Endothelial cell of umbilical vein (primary cell): ENCODE results near the gene OSBP2. TPM values are rescaled to one million over a fixed set of nuclear protein-coding genes. Genes with fewer than 3 reads are reported as not detected.

ENCODE experiments used
- BruUV-seq: library from RNA; stranded (reverse); fragments of 400-500 nt; replicated peaks from 2 replicates; lab custom pipeline; 2021; lab: Mats Ljungman, UMichigan
- CTCF ChIA-PET: fragments of 300-600, 350-600 bp; sonication (Branson Sonifier 250); formaldehyde crosslinking; loops from one replicate; lab custom pipeline; 2021; ENCODE audit warnings: antibody characterized with exemption, inconsistent platforms; lab: Charles Lee
- POLR2A ChIA-PET: fragments of 300-600, 350-600 bp; sonication (Branson Sonifier 250); formaldehyde crosslinking; loops from one replicate; lab custom pipeline; 2021; ENCODE audit warnings: antibody characterized with exemption, inconsistent platforms; lab: Charles Lee
- DNase-seq: peaks from one replicate; pipeline ENCODE4 v3.0.0-alpha.2; 2011; ENCODE audit warnings: low read depth, low spot score
- FAIRE-seq: peaks from 2 replicates; lab custom pipeline; 2011; peaks lifted over from hg19 to GRCh38; lab: Jason Lieb, UNC
- H2AFZ ChIP-seq: 2 replicates; pipeline ENCODE4 v1.6.0; 2012; ENCODE audit warnings: low read depth, low read length, control low read depth, inconsistent platforms
- H3K27ac ChIP-seq: 2 replicates; pipeline ENCODE4 v1.5.1; 2011; ENCODE audit warnings: low read depth, mild to moderate bottlenecking, control low read depth, low read length, moderate library complexity; ENCODE audit not compliant: insufficient read depth
- H3K27me3 ChIP-seq, 2 experiments: 2 replicates each; pipeline versions ENCODE4 v1.6.0 to v1.6.1; 2011; ENCODE audit warnings: low read length in 2 of 2, mixed read lengths in 1 of 2; ENCODE audit not compliant: control insufficient read depth in 2 of 2, insufficient read depth in 2 of 2
- H3K36me3 ChIP-seq, 2 experiments: 2 replicates in 1 of 2; 3 replicates in 1 of 2; pipeline ENCODE4 v1.5.1; 2011; ENCODE audit warnings: low read length in 2 of 2, mild to moderate bottlenecking in 1 of 2, moderate library complexity in 1 of 2; ENCODE audit not compliant: control insufficient read depth in 2 of 2, insufficient read depth in 2 of 2; ENCODE audit errors: extremely low read depth in 1 of 2
- H3K4me1 ChIP-seq: 3 replicates; pipeline ENCODE4 v1.5.1; 2011; ENCODE audit warnings: mild to moderate bottlenecking, low read length; ENCODE audit not compliant: control insufficient read depth, insufficient read depth; ENCODE audit errors: extremely low read depth
- H3K4me2 ChIP-seq: 2 replicates; pipeline ENCODE4 v1.6.1; 2011; ENCODE audit warnings: low read length, control low read depth, mixed read lengths; ENCODE audit not compliant: insufficient read depth
- H3K4me3 ChIP-seq, 3 experiments: fragments of 200-600 bp in 1 of 3; sonication (generic), shearing (Covaris generic) in 1 of 3; replicated peaks in 1 of 3; 2 replicates each; pipeline ENCODE4 v1.5.1; 2011 to 2016; ENCODE audit warnings: control low read depth in 3 of 3, low read length in 3 of 3, mild to moderate bottlenecking in 2 of 3, inconsistent platforms in 1 of 3, low read depth in 1 of 3, moderate library complexity in 1 of 3; ENCODE audit not compliant: insufficient read depth in 1 of 3
- H3K79me2 ChIP-seq: 2 replicates; pipeline ENCODE4 v1.6.0; 2012; ENCODE audit warnings: low read length, inconsistent platforms; ENCODE audit not compliant: control insufficient read depth, insufficient read depth
- H3K9ac ChIP-seq: replicated peaks from 2 replicates; pipeline ENCODE3; 2011; ENCODE audit warnings: low read length, control low read depth; ENCODE audit not compliant: insufficient read depth; ENCODE audit errors: extremely low read depth
- H3K9me1 ChIP-seq: replicated peaks from 3 replicates; pipeline ENCODE4 v1.6.0; 2011; ENCODE audit warnings: mild to moderate bottlenecking, low read length; ENCODE audit not compliant: control insufficient read depth, insufficient read depth; ENCODE audit errors: extremely low read depth
- H3K9me3 ChIP-seq: replicated peaks from 2 replicates; pipeline ENCODE4 v1.5.1; 2012; ENCODE audit warnings: low read length, inconsistent platforms; ENCODE audit not compliant: control insufficient read depth, insufficient read depth
- H4K20me1 ChIP-seq: replicated peaks from 2 replicates; pipeline ENCODE3; 2011; ENCODE audit warnings: mild to moderate bottlenecking, low read length; ENCODE audit not compliant: control insufficient read depth, insufficient read depth; ENCODE audit errors: extremely low read depth
- EZH2 ChIP-seq: IDR thresholded peaks from 2 replicates; pipeline ENCODE4 v1.6.1; 2012; ENCODE audit warnings: borderline replicate concordance, low read depth, mild to moderate bottlenecking, moderate library complexity, low read length, inconsistent platforms; ENCODE audit not compliant: severe bottlenecking
- FOS ChIP-seq: IDR thresholded peaks from 2 replicates; pipeline ENCODE4 v1.6.1; 2011; ENCODE audit warnings: mild to moderate bottlenecking, low read length, moderate library complexity, borderline replicate concordance; ENCODE audit not compliant: insufficient read depth
- GATA2 ChIP-seq: IDR thresholded peaks from 2 replicates; pipeline ENCODE4 v1.7.0; 2011; ENCODE audit warnings: low read depth, mild to moderate bottlenecking, moderate library complexity, mixed read lengths, low read length; ENCODE audit not compliant: insufficient read length, insufficient read depth
- JUN ChIP-seq: IDR thresholded peaks from 2 replicates; pipeline ENCODE4 v1.6.1; 2011; ENCODE audit warnings: borderline replicate concordance, low read depth; ENCODE audit not compliant: insufficient read length, insufficient read depth
- MYC ChIP-seq: IDR thresholded peaks from one replicate; pipeline ENCODE4 v1.6.1; 2011; ENCODE audit warnings: mild to moderate bottlenecking, low read depth, low read length
- POLR2A ChIP-seq: IDR thresholded peaks from 2 replicates; pipeline ENCODE4 v1.6.1; 2012; ENCODE audit warnings: low read depth, mild to moderate bottlenecking, control low read depth, low read length
- POLR2AphosphoS5 ChIP-seq: IDR thresholded peaks from 2 replicates; pipeline ENCODE4 v1.6.1; 2012; ENCODE audit warnings: low read depth, mild to moderate bottlenecking, control low read depth, low read length, moderate library complexity; ENCODE audit not compliant: insufficient read depth
- dilution Hi-C: fragments of 300-500 bp; cut with MboI; formaldehyde crosslinking; loops from one replicate; pipeline ENCODE4 v1.15.0; 2019; ENCODE audit warnings: low sequenced_read_pairs; ENCODE audit not compliant: extremely low pct_ligation_motif_present
- intact Hi-C: fragments of 100-400 bp; cut with micrococcal nuclease; formaldehyde crosslinking; loops from one replicate; pipeline ENCODE4 v1.10.0; 2022
- polyA plus RNA-seq, 4 experiments: library from polyadenylated mRNA; depleted of rRNA in 3 of 4; stranded (reverse) in 3 of 4; unstranded in 1 of 4; fragments of >200 nt; gene quantifications; 2 replicates each; pipeline versions ENCODE4 v1.2.1 to v1.2.3, GENCODE V29; 2011 to 2012; ENCODE audit warnings: missing spikeins in 1 of 4
- total RNA-seq: library from RNA; stranded (reverse); gene quantifications from 2 replicates; pipeline ENCODE4 v1.2.3, GENCODE V29; 2021
- TF ChIP-seq, protein P1 (sequence below), 2 donors: IDR thresholded peaks; 1 replicate in 1 of 2; 2 replicates in 1 of 2; pipeline ENCODE4 v1.5.1; 2011; ENCODE audit warnings: low read length in 2 of 2, mild to moderate bottlenecking in 2 of 2, moderate library complexity in 2 of 2, control low read depth in 1 of 2, inconsistent platforms in 1 of 2, low read depth in 1 of 2; ENCODE audit not compliant: insufficient read depth in 1 of 2; ENCODE audit errors: extremely low read depth in 1 of 2
- TF ChIP-seq, protein P2 (sequence below): IDR thresholded peaks from 2 replicates; pipeline ENCODE4 v1.6.1; 2011; ENCODE audit not compliant: insufficient read depth, insufficient read length

The OSBP2 gene
- total and polyA plus RNA-seq, 2 donors (not counting 3 experiments of a cell fraction or from before 2014, with no cell fraction given): 4.1 to 7.5 TPM

- Histone ChIP-seq H3K9me3 (no peaks in the 10 kb centered on the region), H3K27me3 (no peaks in the 10 kb centered on the region), H3K4me3 (no peak overlapping the region), H3K9ac (no peak overlapping the region), H3K9me1 (no peaks in the 10 kb centered on the region), H3K4me1 (no peaks in the 10 kb centered on the region), H2AFZ (no peak overlapping the region), H3K36me3 (no peaks in the 10 kb centered on the region), H3K27ac (no peak overlapping the region), H4K20me1 (no peaks in the 10 kb centered on the region), H3K4me2 (no peak overlapping the region), H3K79me2 (no peaks in the 10 kb centered on the region)
- TF ChIP-seq POLR2A: no peak
- no peak for TF ChIP-seq POLR2AphosphoS5
- TF ChIP-seq, protein P1, sequence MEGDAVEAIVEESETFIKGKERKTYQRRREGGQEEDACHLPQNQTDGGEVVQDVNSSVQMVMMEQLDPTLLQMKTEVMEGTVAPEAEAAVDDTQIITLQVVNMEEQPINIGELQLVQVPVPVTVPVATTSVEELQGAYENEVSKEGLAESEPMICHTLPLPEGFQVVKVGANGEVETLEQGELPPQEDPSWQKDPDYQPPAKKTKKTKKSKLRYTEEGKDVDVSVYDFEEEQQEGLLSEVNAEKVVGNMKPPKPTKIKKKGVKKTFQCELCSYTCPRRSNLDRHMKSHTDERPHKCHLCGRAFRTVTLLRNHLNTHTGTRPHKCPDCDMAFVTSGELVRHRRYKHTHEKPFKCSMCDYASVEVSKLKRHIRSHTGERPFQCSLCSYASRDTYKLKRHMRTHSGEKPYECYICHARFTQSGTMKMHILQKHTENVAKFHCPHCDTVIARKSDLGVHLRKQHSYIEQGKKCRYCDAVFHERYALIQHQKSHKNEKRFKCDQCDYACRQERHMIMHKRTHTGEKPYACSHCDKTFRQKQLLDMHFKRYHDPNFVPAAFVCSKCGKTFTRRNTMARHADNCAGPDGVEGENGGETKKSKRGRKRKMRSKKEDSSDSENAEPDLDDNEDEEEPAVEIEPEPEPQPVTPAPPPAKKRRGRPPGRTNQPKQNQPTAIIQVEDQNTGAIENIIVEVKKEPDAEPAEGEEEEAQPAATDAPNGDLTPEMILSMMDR (IDR thresholded peaks at IDR 0.05; ENCODE audit: extremely low read depth in 1 of 2, insufficient read depth in 1 of 2, low read depth in 1 of 2, low read length in 2 of 2): no peak
- TF ChIP-seq JUN: no peak
- TF ChIP-seq FOS: no peak
- no peak for TF ChIP-seq EZH2
- TF ChIP-seq, protein P2, sequence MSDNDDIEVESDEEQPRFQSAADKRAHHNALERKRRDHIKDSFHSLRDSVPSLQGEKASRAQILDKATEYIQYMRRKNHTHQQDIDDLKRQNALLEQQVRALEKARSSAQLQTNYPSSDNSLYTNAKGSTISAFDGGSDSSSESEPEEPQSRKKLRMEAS: no peak
- TF ChIP-seq GATA2: no peak
- TF ChIP-seq MYC: no peak
- intact Hi-C loops (no loop called here), dilution Hi-C loops (no loop called here)
- no peak for FAIRE-seq
- DNase-seq: no peak
- no TSS peak for BruUV-seq
- ChIA-PET POLR2A (no interaction called here), CTCF (interaction anchor here (6.4 kb wide), 1 partner anchor 14 kb away, joined by 37 read pairs; no protein-coding TSS in a partner anchor)
Observed at GRCh38 chr22:30906411-30906810, 211.7 kb downstream of the OSBP2 start.
